Measurements from ENCODE around the gene CDKAL1.

The CDKAL1 gene

GRCh38 chr6:21123507-21124436, 589.5 kb downstream of the CDKAL1 start:
- in situ Hi-C loops (cut with MboI; ENCODE audit: low pct_unique_long_range_greater_than_20kb, low sequenced_read_pairs, unreplicated experiment): no loop called here
- no peak for TF ChIP-seq CTCF (IDR thresholded peaks at IDR 0.05; ENCODE audit: extremely low read depth, insufficient read depth, missing control alignments)
- no peak for DNase-seq (ENCODE audit: low spot score)

GRCh38 chr6:21128601-21129000, 594.3 kb downstream of the CDKAL1 start:
- in situ Hi-C loops (cut with MboI; ENCODE audit: low pct_unique_long_range_greater_than_20kb, low sequenced_read_pairs, unreplicated experiment): no loop called here
- DNase-seq (ENCODE audit: low spot score): no peak
- no peak for TF ChIP-seq CTCF (IDR thresholded peaks at IDR 0.05; ENCODE audit: extremely low read depth, insufficient read depth, missing control alignments)

- TF ChIP-seq CTCF (IDR thresholded peaks at IDR 0.05; ENCODE audit: extremely low read depth, insufficient read depth, missing control alignments): no peak
- in situ Hi-C loops (cut with MboI; ENCODE audit: low pct_unique_long_range_greater_than_20kb, low sequenced_read_pairs, unreplicated experiment): no loop called here
- no peak for DNase-seq (ENCODE audit: low spot score)
Measured at GRCh38 chr6:21131406-21131805, 597.1 kb downstream of the CDKAL1 start.

- in situ Hi-C loops (cut with MboI; ENCODE audit: low pct_unique_long_range_greater_than_20kb, low sequenced_read_pairs, unreplicated experiment): no loop called here
- no peak for TF ChIP-seq CTCF (IDR thresholded peaks at IDR 0.05; ENCODE audit: extremely low read depth, insufficient read depth, missing control alignments)
- no peak for DNase-seq (ENCODE audit: low spot score)
Measured at GRCh38 chr6:21132446-21132845, 598.2 kb downstream of the CDKAL1 start.

GRCh38 chr6:21132856-21133838, 598.9 kb downstream of the CDKAL1 start:
- in situ Hi-C loops (cut with MboI; ENCODE audit: low pct_unique_long_range_greater_than_20kb, low sequenced_read_pairs, unreplicated experiment): no loop called here
- DNase-seq (ENCODE audit: low spot score): no peak
- TF ChIP-seq CTCF (IDR thresholded peaks at IDR 0.05; ENCODE audit: extremely low read depth, insufficient read depth, missing control alignments): no peak

- no peak for DNase-seq (ENCODE audit: low spot score)
- TF ChIP-seq CTCF (IDR thresholded peaks at IDR 0.05; ENCODE audit: extremely low read depth, insufficient read depth, missing control alignments): no peak
- in situ Hi-C loops (cut with MboI; ENCODE audit: low pct_unique_long_range_greater_than_20kb, low sequenced_read_pairs, unreplicated experiment): no loop called here
Measured at GRCh38 chr6:21133901-21134300, 599.6 kb downstream of the CDKAL1 start.
